ENCODE measurements around the gene SRF.

- TF ChIP-seq CTCF (IDR thresholded peaks at IDR 0.05) (no peak), POLR2A (IDR thresholded peaks at IDR 0.05) (no peak)
Measured at GRCh38 chr6:43181942-43182860, 11.1 kb downstream of the SRF start, which contains the start of gene CUL9.
